GM18505 (cell line): ENCODE results near the gene ZNF322.

Source experiments
- ATAC-seq: cut with Tn5 transposase; IDR thresholded peaks from one replicate; pipeline ENCODE4 v1.9.1; 2021; ENCODE audit not compliant: unreplicated experiment
- POLR2A ChIP-seq: IDR thresholded peaks from 4 replicates; pipeline ENCODE4 v1.6.1; 2011; ENCODE audit warnings: borderline replicate concordance; ENCODE audit not compliant: insufficient read depth, insufficient read length; ENCODE audit errors: extremely low read depth

ZNF322 gene

GRCh38 chr6:26651133-26651781 lies 8.3 kb downstream of the ZNF322 start:
- TF ChIP-seq POLR2A, result no peak
- no peak for ATAC-seq

DNA sequence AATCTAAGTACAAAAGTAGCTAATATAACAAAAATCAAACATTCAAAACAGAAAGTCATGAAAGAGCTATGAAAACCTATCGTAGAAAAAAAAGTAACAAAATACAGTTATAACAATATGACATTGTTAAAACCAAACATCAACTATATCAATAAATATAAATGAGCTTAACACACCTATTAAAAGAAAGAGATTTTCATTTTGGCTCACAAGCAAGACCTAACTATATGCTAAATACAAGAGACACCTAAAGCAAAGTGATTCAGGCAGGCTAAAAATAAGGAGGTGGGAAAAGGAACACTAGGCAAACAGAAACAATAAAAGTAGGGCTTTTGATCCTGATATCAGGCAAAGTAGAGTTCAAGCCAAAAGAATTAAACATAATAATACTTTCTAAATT lies 13.5 kb downstream of the ZNF322 start:
- ATAC-seq, result no peak
- no peak for TF ChIP-seq POLR2A

GRCh38 chr6:26640806-26641205 lies 18.7 kb downstream of the ZNF322 start:
- no peak for TF ChIP-seq POLR2A
- no peak for ATAC-seq

DNA sequence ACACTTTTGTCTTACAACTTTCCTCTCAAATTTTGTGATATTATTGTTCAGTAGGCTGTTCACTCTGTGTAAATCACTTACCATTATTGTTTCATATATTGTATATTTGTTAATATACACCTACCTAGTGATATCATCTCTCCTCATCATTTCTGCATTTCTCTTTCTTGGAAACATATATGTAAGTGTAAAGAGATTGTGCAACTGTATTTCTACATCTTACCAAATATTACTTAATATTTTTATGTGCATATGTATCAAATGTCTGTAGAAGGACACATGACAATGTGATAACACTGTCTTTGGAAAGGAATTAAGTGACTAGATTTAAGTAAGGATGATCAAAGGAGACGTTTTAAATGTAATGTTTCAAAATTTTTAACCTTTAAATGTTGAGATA lies 30.2 kb downstream of the ZNF322 start:
- ATAC-seq, result no peak
- TF ChIP-seq POLR2A, result no peak

- no peak for ATAC-seq
- no peak for TF ChIP-seq POLR2A
Observed at GRCh38 chr6:26627843-26628242, 31.7 kb downstream of the ZNF322 start.

DNA sequence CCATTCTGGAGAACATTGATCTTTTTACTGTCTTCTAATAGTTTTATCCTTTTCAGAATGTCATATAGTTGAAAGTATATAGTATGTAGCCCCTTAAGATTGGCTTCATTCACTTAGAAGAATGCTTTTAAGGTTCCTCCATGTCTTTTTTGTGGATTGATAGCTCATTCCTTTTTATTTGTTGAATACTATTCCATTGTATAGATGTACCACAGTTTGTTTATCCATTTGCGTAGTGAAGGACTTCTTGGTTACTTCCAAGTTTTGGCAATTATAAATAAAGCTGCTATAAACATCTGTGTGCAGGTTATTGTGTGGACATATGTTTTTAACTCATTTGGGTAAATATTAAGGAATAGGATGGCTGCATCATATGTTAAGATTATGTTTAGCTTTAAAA lies 35.0 kb downstream of the ZNF322 start:
- no peak for TF ChIP-seq POLR2A
- ATAC-seq, result no peak

DNA sequence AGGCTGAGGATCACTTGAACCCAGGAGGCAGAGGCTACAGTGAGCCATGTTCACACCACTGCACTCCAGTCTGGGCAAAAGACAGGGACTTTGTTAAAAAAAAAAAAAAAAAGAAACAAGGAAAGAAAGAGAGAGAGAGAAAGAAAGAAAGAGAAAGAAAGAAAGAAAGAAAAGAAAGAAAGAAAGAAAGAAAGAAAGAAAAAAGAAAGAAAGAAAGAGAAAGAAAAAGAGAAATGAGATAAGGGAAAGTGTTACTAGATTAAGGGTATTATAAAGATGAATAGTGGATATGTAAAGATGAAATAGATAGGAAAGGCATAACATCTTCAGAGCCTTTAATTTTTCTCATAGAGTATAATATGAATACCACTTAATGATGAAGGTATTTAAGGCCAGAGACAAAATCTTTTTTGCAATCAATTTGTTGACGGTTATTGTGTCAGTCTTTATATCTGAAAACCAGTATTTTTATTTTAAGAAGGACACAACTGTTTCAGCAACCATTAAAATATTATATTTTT lies 36.1 kb downstream of the ZNF322 start:
- TF ChIP-seq POLR2A, result no peak
- no peak for ATAC-seq

- ATAC-seq, result no peak
- TF ChIP-seq POLR2A, result no peak
Observed at GRCh38 chr6:26613689-26614683, 45.6 kb downstream of the ZNF322 start.

GRCh38 chr6:26613201-26613600 lies 46.3 kb downstream of the ZNF322 start:
- ATAC-seq, result no peak

GRCh38 chr6:26611599-26611998 lies 47.9 kb downstream of the ZNF322 start:
- ATAC-seq, result no peak
- no peak for TF ChIP-seq POLR2A

More at GRCh38 chr6:26613201-26613600, 46.3 kb downstream of the ZNF322 start:
- no peak for TF ChIP-seq POLR2A

GRCh38 chr6:26609463-26609862 lies 50.1 kb downstream of the ZNF322 start:
- no peak for ATAC-seq
- TF ChIP-seq POLR2A, result no peak

GRCh38 chr6:26607434-26608230 lies 51.9 kb downstream of the ZNF322 start:
- TF ChIP-seq POLR2A, result no peak
- ATAC-seq, result peak; percentile 48

- TF ChIP-seq POLR2A, result no peak
- ATAC-seq, result no peak
Observed at GRCh38 chr6:26604797-26605196, 54.7 kb downstream of the ZNF322 start.
